Right atrium auricular region (tissue), 2 donors: Measurements from ENCODE around the gene ZNF326. TPM values are rescaled to one million over a fixed set of nuclear protein-coding genes. Genes with fewer than 3 reads are reported as not detected.

Experiments used
- DNase-seq: peaks from one replicate; pipeline ENCODE4 v3.0.0-alpha.2; 2019; ENCODE audit warnings: low spot score
- H3K27ac ChIP-seq, 2 donors: fragments of 200-600 bp; sonication (generic); 1 replicate in 1 of 2; 2 replicates in 1 of 2; pipeline ENCODE4 v1.5.1; 2016 to 2019
- H3K27me3 ChIP-seq, 2 donors: fragments of 200-600 bp; sonication (generic); one replicate each; pipeline versions ENCODE4 v1.5.1 to v1.6.0; 2017 to 2019
- H3K36me3 ChIP-seq: fragments of 200-600 bp; sonication (generic); one replicate; pipeline ENCODE4 v1.5.1; 2016
- H3K4me1 ChIP-seq, 2 donors: fragments of 200-600 bp; sonication (generic); one replicate each; pipeline versions ENCODE4 v1.5.1 to v1.6.0; 2017 to 2019
- H3K4me3 ChIP-seq, 2 donors: fragments of 200-600 bp; sonication (generic); 1 replicate in 1 of 2; 2 replicates in 1 of 2; pipeline ENCODE4 v1.5.1; 2017 to 2019; ENCODE audit warnings: mild to moderate bottlenecking in 1 of 2, moderate library complexity in 1 of 2
- H3K9me3 ChIP-seq, 2 donors: fragments of 200-600 bp; sonication (generic); one replicate each; pipeline ENCODE4 v1.5.1; 2019
- total RNA-seq, 2 donors: library from RNA; depleted of rRNA; stranded (reverse); fragments of >200 nt; gene quantifications; one replicate each; pipeline ENCODE4 v1.1.0, GENCODE V29; 2016
- TF ChIP-seq, protein P1 (sequence below), 2 donors: fragments of 200-600 bp; sonication (generic); IDR thresholded peaks; one replicate each; pipeline ENCODE4 v1.5.1; 2019; ENCODE audit warnings: antibody characterized with exemption in 2 of 2

ZNF326 gene
- total RNA-seq, 2 donors from 2014 or later = 5.3 to 7.3 TPM

DNA sequence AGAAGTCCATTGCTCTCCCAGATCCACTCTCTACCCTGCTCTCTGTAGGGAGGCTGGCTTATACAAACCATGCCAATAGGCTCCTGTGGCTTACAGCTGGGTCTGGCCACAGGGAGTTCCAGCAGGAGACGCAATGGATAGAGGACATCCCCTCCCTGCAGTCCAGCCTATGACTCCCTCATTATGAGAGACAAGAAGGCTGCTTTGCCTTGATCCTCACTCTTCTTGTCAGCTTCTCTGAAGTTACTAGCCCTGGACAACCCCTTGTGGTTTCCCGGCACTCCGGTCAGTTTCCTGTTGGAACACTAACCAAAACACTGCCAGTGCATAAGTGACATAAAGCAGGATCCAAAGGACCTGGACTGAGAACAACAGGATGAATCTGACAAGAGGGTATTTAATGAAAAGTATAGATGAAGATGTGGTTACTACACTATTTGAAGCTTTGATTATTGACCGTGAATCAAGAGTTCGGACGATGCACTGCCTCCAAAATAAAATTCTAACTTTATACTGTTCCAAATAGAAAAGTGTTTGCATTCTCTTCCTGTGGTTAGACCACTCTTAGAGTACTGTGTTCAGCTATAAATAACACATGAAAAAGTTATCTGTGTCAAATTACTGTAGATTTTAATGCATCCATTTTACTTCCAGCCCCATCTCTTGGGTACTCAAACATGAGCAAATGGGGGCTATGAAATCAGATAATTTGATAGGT is 32.7 kb upstream of the ZNF326 start:
- H3K36me3 ChIP-seq = no peaks in the 10 kb centered on the region
- no peak overlapping the region for H3K27ac ChIP-seq
- no peaks in the 10 kb centered on the region for H3K9me3 ChIP-seq
- no peak overlapping the region for H3K4me3 ChIP-seq
- H3K27me3 ChIP-seq = no peaks in the 10 kb centered on the region
- TF ChIP-seq, protein P1, sequence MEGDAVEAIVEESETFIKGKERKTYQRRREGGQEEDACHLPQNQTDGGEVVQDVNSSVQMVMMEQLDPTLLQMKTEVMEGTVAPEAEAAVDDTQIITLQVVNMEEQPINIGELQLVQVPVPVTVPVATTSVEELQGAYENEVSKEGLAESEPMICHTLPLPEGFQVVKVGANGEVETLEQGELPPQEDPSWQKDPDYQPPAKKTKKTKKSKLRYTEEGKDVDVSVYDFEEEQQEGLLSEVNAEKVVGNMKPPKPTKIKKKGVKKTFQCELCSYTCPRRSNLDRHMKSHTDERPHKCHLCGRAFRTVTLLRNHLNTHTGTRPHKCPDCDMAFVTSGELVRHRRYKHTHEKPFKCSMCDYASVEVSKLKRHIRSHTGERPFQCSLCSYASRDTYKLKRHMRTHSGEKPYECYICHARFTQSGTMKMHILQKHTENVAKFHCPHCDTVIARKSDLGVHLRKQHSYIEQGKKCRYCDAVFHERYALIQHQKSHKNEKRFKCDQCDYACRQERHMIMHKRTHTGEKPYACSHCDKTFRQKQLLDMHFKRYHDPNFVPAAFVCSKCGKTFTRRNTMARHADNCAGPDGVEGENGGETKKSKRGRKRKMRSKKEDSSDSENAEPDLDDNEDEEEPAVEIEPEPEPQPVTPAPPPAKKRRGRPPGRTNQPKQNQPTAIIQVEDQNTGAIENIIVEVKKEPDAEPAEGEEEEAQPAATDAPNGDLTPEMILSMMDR (IDR thresholded peaks at IDR 0.05) = no peak
- no peaks in the 10 kb centered on the region for H3K4me1 ChIP-seq
- DNase-seq = no peak

DNA sequence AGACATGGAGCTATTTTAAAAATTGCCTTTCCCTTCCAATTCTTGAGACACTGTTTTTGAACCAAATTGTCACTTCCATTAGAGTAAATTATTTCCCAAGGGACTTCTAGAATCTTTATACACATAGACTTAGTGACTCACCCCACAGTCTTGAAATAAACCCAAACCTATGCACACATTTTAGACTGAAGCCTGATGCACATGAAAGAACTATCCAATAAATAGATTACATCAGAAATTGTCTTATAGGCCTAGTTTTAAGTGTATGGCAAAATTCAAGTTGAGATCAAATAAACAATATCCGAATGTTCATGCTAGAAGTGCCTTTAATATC is 32.2 kb upstream of the ZNF326 start:
- Histone ChIP-seq H3K4me1 (no peaks in the 10 kb centered on the region), H3K36me3 (no peaks in the 10 kb centered on the region), H3K27me3 (no peaks in the 10 kb centered on the region), H3K27ac (no peak overlapping the region), H3K4me3 (no peak overlapping the region), H3K9me3 (no peaks in the 10 kb centered on the region)
- TF ChIP-seq, protein P1 (IDR thresholded peaks at IDR 0.05) = no peak
- no peak for DNase-seq

DNA sequence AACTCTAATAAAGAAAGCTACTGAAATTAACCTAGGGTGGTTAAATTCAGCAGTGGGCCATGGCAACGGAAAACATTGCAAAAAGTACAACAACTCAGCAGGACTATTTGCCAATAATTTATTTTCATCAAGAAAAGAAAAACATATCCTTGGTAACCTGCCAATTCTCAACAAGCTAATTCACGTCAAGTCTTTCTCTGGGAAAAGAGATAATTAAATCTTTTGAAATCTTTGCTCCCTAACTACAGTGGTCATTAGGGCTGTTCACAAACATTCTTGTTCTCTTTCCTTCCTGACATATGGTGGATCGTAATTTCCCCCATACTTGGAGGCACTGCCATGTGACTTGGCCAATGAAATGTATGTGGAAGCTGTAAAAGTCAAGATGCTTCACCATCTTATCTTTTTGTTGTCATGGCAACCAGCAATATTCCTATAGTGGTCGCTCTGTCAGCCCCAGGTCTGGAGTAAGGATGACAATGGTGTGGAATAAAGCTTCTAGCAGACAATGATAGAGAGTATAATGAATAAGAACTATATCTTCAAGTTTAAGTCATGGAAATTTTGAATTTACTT is 29.6 kb upstream of the ZNF326 start:
- Histone ChIP-seq H3K36me3 (no peaks in the 10 kb centered on the region), H3K4me1 (no peaks in the 10 kb centered on the region), H3K27me3 (no peaks in the 10 kb centered on the region), H3K4me3 (no peak overlapping the region), H3K9me3 (no peaks in the 10 kb centered on the region), H3K27ac (no peak overlapping the region)
- TF ChIP-seq, protein P1 (IDR thresholded peaks at IDR 0.05) = no peak
- DNase-seq = no peak

DNA sequence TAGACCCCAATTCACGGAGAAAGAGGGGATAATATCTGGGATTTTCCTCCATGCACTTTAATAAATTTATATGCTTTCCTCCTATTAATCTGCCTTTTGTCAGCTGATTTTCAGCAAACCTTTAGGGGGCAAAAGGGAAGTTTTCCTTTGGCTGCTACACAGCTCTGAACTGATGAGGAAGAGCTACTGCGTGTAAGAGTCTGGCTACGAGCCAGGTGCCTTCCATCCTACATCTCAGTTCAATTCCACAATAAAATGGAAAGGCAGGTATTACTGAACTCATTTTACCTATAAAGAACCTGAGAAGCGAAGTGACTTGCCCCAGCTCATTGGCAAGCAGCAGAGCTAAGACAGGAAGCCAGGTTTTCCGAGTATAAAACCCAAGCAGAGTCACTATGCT is 28.3 kb upstream of the ZNF326 start:
- H3K4me1 ChIP-seq = no peaks in the 10 kb centered on the region
- no peaks in the 10 kb centered on the region for H3K9me3 ChIP-seq
- TF ChIP-seq, protein P1 (IDR thresholded peaks at IDR 0.05) = no peak

DNA sequence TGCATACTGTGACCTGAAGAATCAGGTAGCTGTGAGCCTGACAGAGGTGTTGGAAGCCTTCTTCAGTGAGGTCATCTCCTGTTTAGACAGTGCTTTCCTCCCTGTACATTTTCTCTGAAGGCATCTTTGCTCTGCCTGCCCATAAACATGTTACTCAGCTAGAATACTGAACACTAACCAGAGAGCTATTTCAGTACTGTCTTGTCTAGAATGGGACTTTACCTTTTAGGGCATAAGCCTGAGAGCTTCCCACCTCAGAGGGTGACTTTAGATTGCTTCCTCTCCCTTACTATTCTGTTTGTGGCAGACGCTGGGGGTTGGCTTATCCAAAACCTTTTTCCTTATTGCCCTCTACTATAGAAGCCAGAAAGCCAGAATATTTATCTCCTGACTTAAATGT is 23.3 kb upstream of the ZNF326 start:
- H3K36me3 ChIP-seq = no peaks in the 10 kb centered on the region
- no peaks in the 10 kb centered on the region for H3K9me3 ChIP-seq
- TF ChIP-seq, protein P1 (IDR thresholded peaks at IDR 0.05) = no peak
- H3K4me1 ChIP-seq = no peaks in the 10 kb centered on the region
- no peaks in the 10 kb centered on the region for H3K27me3 ChIP-seq
- no peak for DNase-seq
- H3K4me3 ChIP-seq = no peak overlapping the region
- no peak overlapping the region for H3K27ac ChIP-seq

More for the DNA sequence above, 28.3 kb upstream of the ZNF326 start:
- Histone ChIP-seq H3K4me3 (no peak overlapping the region), H3K27ac (no peak overlapping the region), H3K36me3 (no peaks in the 10 kb centered on the region), H3K27me3 (no peaks in the 10 kb centered on the region)
- DNase-seq = no peak

DNA sequence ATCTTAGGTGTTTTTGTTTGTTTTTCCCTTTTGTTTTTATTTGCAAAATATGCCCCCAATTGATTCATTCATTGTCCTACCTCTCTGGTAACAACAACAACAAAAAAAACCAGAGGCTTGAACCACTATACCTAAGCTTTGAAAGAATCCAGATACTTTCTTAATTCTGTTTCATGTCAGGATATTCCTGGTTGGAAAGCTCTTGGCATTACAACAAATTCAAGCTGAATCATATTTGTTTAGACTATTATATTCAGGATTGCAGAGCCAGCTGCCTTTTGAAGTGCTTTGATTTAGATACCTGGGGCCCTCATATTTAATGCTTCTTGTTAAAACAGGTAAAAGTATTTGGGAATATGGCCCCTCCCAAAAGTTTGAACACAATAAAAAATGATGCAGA is 22.9 kb upstream of the ZNF326 start:
- H3K36me3 ChIP-seq = no peaks in the 10 kb centered on the region
- H3K9me3 ChIP-seq = no peaks in the 10 kb centered on the region
- H3K27me3 ChIP-seq = no peaks in the 10 kb centered on the region
- DNase-seq = no peak
- H3K4me3 ChIP-seq = no peak overlapping the region
- no peaks in the 10 kb centered on the region for H3K4me1 ChIP-seq
- H3K27ac ChIP-seq = no peak overlapping the region
- TF ChIP-seq, protein P1 (IDR thresholded peaks at IDR 0.05) = no peak
